GM18951 (cell line): Measurements from ENCODE around the gene ATOH8.

Source experiments
- POLR2A ChIP-seq: IDR thresholded peaks from 4 replicates; pipeline ENCODE4 v1.6.1; 2011; ENCODE audit warnings: mild to moderate bottlenecking; ENCODE audit not compliant: insufficient read length, insufficient read depth; ENCODE audit errors: extremely low read depth
- in situ Hi-C: fragments of 300-500 bp; cut with MboI; formaldehyde crosslinking; loops from one replicate; pipeline ENCODE4 v1.12.0; 2022; ENCODE audit warnings: low sequenced_read_pairs, mixed read lengths, inconsistent platforms; ENCODE audit not compliant: unreplicated experiment

ATOH8 gene, protein sequence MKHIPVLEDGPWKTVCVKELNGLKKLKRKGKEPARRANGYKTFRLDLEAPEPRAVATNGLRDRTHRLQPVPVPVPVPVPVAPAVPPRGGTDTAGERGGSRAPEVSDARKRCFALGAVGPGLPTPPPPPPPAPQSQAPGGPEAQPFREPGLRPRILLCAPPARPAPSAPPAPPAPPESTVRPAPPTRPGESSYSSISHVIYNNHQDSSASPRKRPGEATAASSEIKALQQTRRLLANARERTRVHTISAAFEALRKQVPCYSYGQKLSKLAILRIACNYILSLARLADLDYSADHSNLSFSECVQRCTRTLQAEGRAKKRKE

GRCh38 chr2:85753525-85754312 is at the start of gene ATOH8:
ATOH8 (plus strand) TSS chr2:85753991; CDS start chr2:85754190, 199 bp downstream.
- no peak for TF ChIP-seq POLR2A
- in situ Hi-C loops = no loop called here

DNA sequence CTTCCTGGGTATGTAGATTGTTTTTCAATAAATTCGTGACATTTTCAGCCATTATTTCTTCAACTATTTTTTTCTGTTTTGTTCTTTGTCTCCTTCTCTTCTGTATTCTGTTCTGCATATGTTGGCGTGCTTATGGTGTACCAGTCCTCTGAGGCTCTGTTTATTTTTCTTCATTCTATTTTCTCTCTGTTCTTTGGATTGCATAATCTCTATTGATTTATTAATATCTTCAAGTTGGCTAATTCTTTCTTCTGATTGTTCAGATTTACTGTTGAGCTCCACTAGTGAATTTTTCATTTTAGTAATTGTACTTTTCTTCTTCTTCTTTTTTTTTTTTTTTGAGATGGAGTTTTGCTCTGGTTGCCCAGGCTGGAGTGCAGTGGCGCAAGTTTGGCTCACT is 49.8 kb upstream of the ATOH8 start:
- in situ Hi-C loops = no loop called here
- no peak for TF ChIP-seq POLR2A

DNA sequence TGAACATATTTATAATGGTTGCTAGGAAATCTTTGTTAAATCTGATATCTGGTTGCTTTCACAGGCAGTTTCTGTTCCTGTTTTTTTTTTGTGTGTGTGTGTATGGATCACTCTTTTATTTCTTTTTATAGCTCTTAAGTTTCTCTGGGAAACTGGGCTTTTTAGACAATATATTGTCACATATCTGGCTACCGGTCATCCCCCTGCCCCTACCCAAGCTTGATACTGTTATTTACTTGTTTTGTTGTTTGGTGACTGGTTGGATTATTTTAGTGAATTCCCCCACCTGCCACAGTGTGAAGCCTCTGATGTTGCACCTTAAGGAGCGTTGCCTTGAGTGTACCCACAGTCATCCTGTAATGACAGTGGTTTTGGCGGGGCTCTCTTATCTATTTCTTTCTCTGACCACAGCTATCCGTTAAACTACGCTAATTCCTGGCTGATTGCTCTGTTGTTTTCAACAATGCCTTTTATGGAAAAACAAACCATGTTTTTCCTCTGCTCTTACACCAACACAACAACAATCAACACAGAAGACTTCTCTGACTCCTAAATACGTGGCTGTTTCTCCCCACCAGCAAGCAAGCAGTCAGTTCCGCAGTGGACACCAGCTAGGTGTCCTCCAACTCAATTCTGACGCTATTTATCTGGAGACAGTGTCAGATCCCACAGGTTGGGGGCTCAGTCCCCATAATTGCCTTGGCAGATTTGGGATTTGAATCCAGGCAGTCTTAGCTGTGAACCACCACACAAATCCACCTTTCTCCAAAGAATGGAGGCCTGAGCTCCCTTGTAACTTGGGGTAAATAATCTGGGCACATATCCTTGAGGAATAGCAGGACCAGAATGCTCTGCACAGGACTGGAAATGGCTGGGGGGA is 48.8 kb upstream of the ATOH8 start:
- TF ChIP-seq POLR2A = no peak
- in situ Hi-C loops = no loop called here

DNA sequence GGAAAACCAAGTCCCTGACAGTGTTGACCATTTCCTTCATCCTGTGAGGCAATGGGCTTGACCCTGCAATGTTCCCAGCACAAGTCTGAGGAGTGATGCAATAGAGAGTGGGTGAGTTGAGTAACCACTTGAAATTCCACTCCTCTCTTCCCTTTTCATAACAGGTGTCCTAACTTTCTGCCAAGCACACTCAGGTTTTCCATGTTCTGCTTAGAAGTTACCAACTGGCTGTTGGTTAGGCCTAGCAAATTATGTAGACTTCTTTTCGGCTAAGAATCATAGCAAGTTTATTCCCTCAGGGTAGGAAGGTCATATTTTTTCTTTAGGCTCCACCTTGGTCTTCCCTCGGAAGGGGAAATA is 48.1 kb upstream of the ATOH8 start:
- in situ Hi-C loops = no loop called here
- TF ChIP-seq POLR2A = no peak

DNA sequence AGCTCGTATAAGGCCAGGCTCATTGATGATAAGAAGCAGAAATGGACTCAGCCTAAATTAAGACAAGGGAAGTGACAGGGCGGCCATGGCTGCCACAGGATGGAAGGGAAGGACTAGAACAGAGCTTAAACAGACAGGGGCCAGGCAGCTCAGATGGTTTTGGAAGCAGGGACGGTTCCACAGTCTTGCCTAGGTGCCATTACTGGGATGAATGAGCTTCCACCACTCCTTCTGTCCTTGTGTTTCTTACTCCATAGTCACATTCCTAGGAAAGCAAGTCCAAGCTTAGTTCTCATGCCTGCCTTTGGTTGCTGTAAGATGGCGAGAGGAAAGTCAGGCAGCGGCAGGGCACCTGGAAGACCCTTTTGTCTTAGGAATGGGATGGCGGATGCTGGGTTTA is 47.7 kb upstream of the ATOH8 start:
- no peak for TF ChIP-seq POLR2A
- in situ Hi-C loops = no loop called here

- TF ChIP-seq POLR2A = no peak
- in situ Hi-C loops = no loop called here
Measured at GRCh38 chr2:85706599-85707296, 47.0 kb upstream of the ATOH8 start.

DNA sequence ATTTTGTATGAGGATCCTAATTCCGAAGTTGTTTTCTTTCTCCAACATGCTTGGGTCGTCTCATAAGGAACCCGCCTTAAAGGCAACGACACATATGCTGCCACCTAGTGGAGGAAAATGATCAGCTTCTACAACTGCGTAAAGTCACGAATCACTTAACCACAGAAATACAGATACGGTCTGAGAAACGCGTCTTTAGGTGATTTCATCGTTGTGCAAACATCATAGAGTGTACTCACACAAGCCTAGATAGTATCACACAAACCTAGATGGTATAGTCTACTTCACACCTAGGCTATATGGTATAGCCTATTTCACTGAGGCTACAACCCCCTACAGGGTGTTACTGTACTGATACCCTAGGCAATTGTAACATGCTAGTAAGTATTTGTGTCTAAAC is 46.5 kb upstream of the ATOH8 start:
- TF ChIP-seq POLR2A = no peak
- in situ Hi-C loops = no loop called here

DNA sequence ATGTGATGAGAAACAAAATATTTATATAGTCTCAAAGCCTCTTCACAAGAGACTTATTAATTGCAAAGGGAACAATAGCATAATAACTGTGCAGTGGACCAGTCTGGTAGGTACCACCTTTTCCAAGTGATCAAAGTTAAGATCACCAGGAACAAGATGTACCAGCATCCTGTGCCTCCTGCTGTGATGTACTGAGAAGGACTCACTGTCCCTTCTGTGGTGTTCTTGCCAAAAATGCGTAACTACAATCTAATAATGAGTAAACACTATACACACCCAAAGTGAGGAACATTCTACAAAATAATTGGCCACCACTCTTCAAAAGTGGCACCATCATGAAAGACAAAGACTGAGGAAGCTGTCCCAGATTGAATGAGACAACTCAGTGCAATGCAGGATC is 45.1 kb upstream of the ATOH8 start:
- in situ Hi-C loops = no loop called here

DNA sequence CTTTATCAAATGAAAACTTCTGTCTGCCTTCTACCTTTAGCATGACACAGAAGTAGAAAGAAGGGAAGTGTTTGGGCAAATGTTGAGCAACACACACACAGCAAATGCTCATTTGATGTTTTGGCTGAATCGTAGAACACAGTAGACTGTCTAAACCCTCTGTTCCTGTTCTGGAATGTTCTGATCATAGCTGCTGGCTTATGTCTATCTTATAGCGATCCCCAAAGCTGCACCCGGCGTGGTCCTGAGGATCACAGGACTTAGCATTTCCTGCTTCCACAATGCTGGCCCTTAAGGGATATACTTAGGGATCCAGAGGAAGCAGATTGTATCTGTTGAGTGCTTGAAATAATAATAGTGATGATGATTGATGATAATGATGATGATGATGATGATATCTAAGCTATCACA is 44.4 kb upstream of the ATOH8 start:
- in situ Hi-C loops = no loop called here
- no peak for TF ChIP-seq POLR2A

More for the DNA sequence above, 45.1 kb upstream of the ATOH8 start:
- TF ChIP-seq POLR2A = no peak

- in situ Hi-C loops = no loop called here
- TF ChIP-seq POLR2A = no peak
Measured at GRCh38 chr2:85710687-85711577, 42.9 kb upstream of the ATOH8 start.

DNA sequence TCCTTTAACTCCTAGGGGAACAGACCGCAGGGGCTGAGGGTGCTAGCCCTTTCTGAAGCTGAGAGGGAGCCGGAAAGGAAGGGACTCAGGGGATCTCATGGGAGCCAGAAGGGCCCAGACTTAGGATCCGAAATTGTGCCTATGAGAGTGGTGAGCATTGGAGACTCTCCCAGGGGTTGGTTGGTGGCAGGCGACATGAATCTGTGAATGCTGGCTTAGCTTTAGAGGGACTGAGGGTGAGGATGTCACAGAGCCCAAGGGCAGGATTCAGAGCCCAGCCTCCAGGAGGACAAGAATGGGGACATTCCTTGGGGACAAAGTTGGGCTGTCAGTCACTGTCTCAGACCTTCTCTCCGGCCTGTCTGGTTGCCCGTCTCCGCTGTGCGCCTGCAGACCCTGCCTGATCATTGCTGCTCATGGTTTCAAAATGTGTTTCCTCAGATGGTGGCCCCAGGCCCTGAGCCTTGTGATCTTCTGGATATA is 42.2 kb upstream of the ATOH8 start:
- TF ChIP-seq POLR2A = no peak
- in situ Hi-C loops = no loop called here

- in situ Hi-C loops = no loop called here
- no peak for TF ChIP-seq POLR2A
Measured at GRCh38 chr2:85712336-85712735, 41.5 kb upstream of the ATOH8 start.
